ENCODE data around the gene CLIC4. TPM values are rescaled to one million over a fixed set of nuclear protein-coding genes. Genes with fewer than 3 reads are reported as not detected.

CLIC4 gene
- total and polyA plus RNA-seq, 10 of the 15 experiments (the other 5 are each of a cell fraction or from before 2014, with no cell fraction given) = 20.4 to 107 (median 69.6) TPM

DNA sequence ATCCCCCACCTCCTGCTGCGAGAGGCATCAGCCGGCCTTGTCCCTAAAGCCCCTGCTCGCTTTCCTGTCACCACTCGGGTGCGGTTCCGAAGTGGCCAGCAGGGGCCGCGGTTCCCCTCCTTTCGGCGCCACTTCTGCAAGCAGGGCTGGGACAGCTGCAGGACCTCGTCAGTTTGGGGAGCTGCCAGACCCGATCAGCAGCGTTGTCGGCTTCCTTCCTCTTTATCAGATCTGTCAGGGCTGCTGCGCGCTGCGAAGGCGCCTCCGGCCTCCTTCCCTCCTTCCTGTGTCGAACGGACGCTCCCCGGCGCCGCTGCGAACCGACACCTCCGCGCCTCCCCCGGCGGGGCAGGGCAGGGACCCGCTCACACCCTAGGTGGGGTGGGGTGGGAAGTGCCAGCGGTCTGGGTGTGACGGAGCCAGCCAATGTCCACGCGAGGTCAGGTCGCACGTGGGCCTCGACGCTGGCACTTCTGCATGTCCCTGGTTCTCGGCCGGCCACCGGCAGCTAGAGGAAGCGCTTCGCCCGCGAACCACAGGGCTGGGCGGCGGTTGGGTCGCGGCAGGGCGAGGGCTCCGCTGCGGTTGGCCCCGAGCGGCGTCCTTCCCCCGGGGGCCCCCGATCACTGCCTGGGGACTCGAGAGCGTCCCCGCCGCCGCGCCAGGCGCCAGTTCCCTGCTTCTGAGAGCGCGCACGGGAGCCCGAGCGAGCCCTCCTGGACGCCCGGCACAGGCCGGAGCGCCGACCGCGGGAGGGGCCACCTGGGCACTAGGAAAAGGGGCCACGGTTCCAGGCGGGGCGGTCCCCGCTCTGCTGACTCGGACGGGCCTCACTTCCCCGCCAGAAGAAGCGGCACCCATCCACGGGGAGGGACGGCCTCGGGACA lies 103.0 kb downstream of the CLIC4 start (continued):
- TF ChIP-seq CEBPZ (IDR thresholded peaks at IDR 0.05; ENCODE audit: low read depth, low read length) (no peak), NFYB (IDR thresholded peaks at IDR 0.05; ENCODE audit: insufficient read depth, low read depth, low read length) (no peak), EP300 (IDR thresholded peaks at IDR 0.05; ENCODE audit: borderline replicate concordance in 1 of 2, control insufficient read depth in 1 of 2, low read depth in 2 of 2, low read length in 2 of 2) (no peak), RFX5 (IDR thresholded peaks at IDR 0.05; ENCODE audit: low read depth, low read length) (no peak), NFXL1 (IDR thresholded peaks at IDR 0.05; ENCODE audit: borderline replicate concordance) (no peak), BACH1 (IDR thresholded peaks at IDR 0.05; ENCODE audit: borderline replicate concordance) (peak; percentile 58), ATF7 (IDR thresholded peaks at IDR 0.05; ENCODE audit: low read depth) (no peak), ESRRA (IDR thresholded peaks at IDR 0.05; ENCODE audit: low read length) (no peak; the same call in 1 of the 2 replicates), SMAD1 (IDR thresholded peaks at IDR 0.05; ENCODE audit: low read depth, partially characterized antibody) (no peak), MAX (IDR thresholded peaks at IDR 0.05; ENCODE audit: low read depth, low read length) (peak; percentile 71; the same call in 1 of the 2 replicates), EZH2 (IDR thresholded peaks at IDR 0.05; ENCODE audit: borderline replicate concordance, control insufficient read depth, low read depth, low read length) (no peak), EGR1 (IDR thresholded peaks at IDR 0.05; ENCODE audit: borderline replicate concordance in 1 of 2, low read depth in 2 of 2, low read length in 2 of 2) (no peak), WRNIP1 (IDR thresholded peaks at IDR 0.05; ENCODE audit: borderline replicate concordance, low read depth, low read length) (no peak), MEF2A (IDR thresholded peaks at IDR 0.05; ENCODE audit: insufficient read depth, low read depth, low read length) (0 out of 2 replicates have a peak, but pooled peaks have one; percentile 4), SRF (IDR thresholded peaks at IDR 0.05; ENCODE audit: low read depth in 2 of 2, low read length in 2 of 2) (no peak; a peak in 1 of 4 replicates), GABPA (IDR thresholded peaks at IDR 0.05; ENCODE audit: low read depth) (0 out of 2 replicates have a peak, but pooled peaks have one; percentile 27), BCL11A (IDR thresholded peaks at IDR 0.05; ENCODE audit: low read depth, low read length) (no peak), HDAC6 (IDR thresholded peaks at IDR 0.05; ENCODE audit: unreplicated experiment) (peak; percentile 80), NFIC (IDR thresholded peaks at IDR 0.05; ENCODE audit: low read depth, low read length) (no peak), JUND (IDR thresholded peaks at IDR 0.05; ENCODE audit: low read depth, low read length) (no peak), SMAD5 (IDR thresholded peaks at IDR 0.05; ENCODE audit: low read depth) (no peak), TCF3 (IDR thresholded peaks at IDR 0.05; ENCODE audit: borderline replicate concordance, insufficient read depth, low read depth, low read length) (peak; percentile 90), MXI1 (IDR thresholded peaks at IDR 0.05; ENCODE audit: low read depth, low read length) (peak; percentile 61; the same call in 1 of the 2 replicates), ZNF274 (IDR thresholded peaks at IDR 0.05; ENCODE audit: insufficient read depth, insufficient read length) (no peak), ZNF622 (IDR thresholded peaks at IDR 0.05) (no peak)
- TF ChIP-seq, protein P1, sequence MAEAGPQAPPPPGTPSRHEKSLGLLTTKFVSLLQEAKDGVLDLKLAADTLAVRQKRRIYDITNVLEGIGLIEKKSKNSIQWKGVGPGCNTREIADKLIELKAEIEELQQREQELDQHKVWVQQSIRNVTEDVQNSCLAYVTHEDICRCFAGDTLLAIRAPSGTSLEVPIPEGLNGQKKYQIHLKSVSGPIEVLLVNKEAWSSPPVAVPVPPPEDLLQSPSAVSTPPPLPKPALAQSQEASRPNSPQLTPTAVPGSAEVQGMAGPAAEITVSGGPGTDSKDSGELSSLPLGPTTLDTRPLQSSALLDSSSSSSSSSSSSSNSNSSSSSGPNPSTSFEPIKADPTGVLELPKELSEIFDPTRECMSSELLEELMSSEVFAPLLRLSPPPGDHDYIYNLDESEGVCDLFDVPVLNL (IDR thresholded peaks at IDR 0.05; ENCODE audit: low read depth, low read length) = no peak
